Dedifferentiated amniotic fluid mesenchymal stem cell (primary cell): Measurements from ENCODE around the gene RNF181.
"Not testable (repeated sequence)": the region's sequence is repeated elsewhere in the genome, so short reads cannot be mapped to it uniquely, and the experiment has no call there.

ENCODE experiments used
- DNase-seq: peaks from one replicate; pipeline ENCODE4 v3.0.0-alpha.2; 2016; ENCODE audit errors: extremely low spot score

RNF181 gene

GRCh38 chr2:85596486-85597143, 1.1 kb downstream of the RNF181 start:
- DNase-seq, result no peak

GRCh38 chr2:85597241-85597640, 1.7 kb downstream of the RNF181 start:
- no peak for DNase-seq

- no peak for DNase-seq
Measured at GRCh38 chr2:85598594-85599340, 3.2 kb downstream of the RNF181 start.

GRCh38 chr2:85599468-85600234, 4.1 kb downstream of the RNF181 start:
- no peak for DNase-seq

GRCh38 chr2:85600235-85600575, 4.7 kb downstream of the RNF181 start:
- no peak for DNase-seq

- DNase-seq, result no peak
Measured at GRCh38 chr2:85600951-85601770, 5.6 kb downstream of the RNF181 start.

GRCh38 chr2:85601771-85602475, 6.4 kb downstream of the RNF181 start:
- peak; percentile 50 for DNase-seq

GRCh38 chr2:85602476-85603234, 7.1 kb downstream of the RNF181 start, which contains the start of gene TMEM150A:
Gene TMEM150A, minus strand, starts transcription at chr2:85602698. Its CDS starts 750 bp downstream, at chr2:85601948.
- peak; percentile 79 for DNase-seq

GRCh38 chr2:85604133-85604444, 8.5 kb downstream of the RNF181 start:
- DNase-seq, result not testable (repeated sequence)

GRCh38 chr2:85604568-85605339, 9.2 kb downstream of the RNF181 start:
- no peak for DNase-seq

GRCh38 chr2:85605406-85606115, 10.0 kb downstream of the RNF181 start:
- peak; percentile 87 for DNase-seq

- no peak for DNase-seq
Measured at GRCh38 chr2:85606116-85606455, 10.5 kb downstream of the RNF181 start.

- no peak for DNase-seq
Measured at GRCh38 chr2:85607268-85608215, 12.0 kb downstream of the RNF181 start.

- DNase-seq, result no peak
Measured at GRCh38 chr2:85611217-85611704, 15.7 kb downstream of the RNF181 start.

GRCh38 chr2:85611705-85612587, 16.4 kb downstream of the RNF181 start, which contains the start of gene C2orf68:
Gene C2orf68, minus strand, starts transcription at chr2:85612066. Its CDS starts 82 bp downstream, at chr2:85611984.
- peak; percentile 85 for DNase-seq

GRCh38 chr2:85613717-85614515, 18.4 kb downstream of the RNF181 start:
- DNase-seq, result no peak
